Testis (tissue), 2 donors: Measurements from ENCODE around the gene ZNF304.

Source experiments
- CTCF ChIP-seq, 3 experiments: fragments of 450-650 bp in 2 of 3; fragments of 200-600 bp in 1 of 3; sonication (generic) in 1 of 3; IDR thresholded peaks; one replicate each; pipeline ENCODE4 v1.5.1; 2016 to 2019; ENCODE audit warnings: antibody characterized with exemption in 3 of 3, mild to moderate bottlenecking in 2 of 3, moderate library complexity in 1 of 3
- POLR2A ChIP-seq: fragments of 450-650 bp; IDR thresholded peaks from one replicate; pipeline ENCODE4 v1.6.1; 2017; ENCODE audit warnings: antibody characterized with exemption, mild to moderate bottlenecking, moderate library complexity

- TF ChIP-seq CTCF (IDR thresholded peaks at IDR 0.05) (no peak), POLR2A (no peak)
Measured at GRCh38 chr19:57380923-57381322, 29.9 kb downstream of the ZNF304 start.
